Measurements from ENCODE around the gene TMCO4.
A peak's percentile ranks its signal among the peaks of the same experiment; 100 is the strongest.

The TMCO4 gene

GRCh38 chr1:19706136-19706535 lies 93.6 kb downstream of the TMCO4 start:
- Histone ChIP-seq H3K4me2 (no peak overlapping the region), H3K4me3 (no peak overlapping the region), H3K36me3 (peaks cover 0 to 11% (median 4%) of the 10 kb centered on the region in 11 experiments; a peak in 6 of 22 replicates), H3K27me3 (no peaks in the 10 kb centered on the region), H3K27ac (no peak overlapping the region), H3K4me1 (peaks cover 13 to 19% (median 16%) of the 10 kb centered on the region in 10 experiments; a peak in 19 of 20 replicates), H3K9me3 (replicated peaks in 1 of 11) (no peaks in the 10 kb centered on the region), H3K9ac (no peak overlapping the region), H4K20me1 (peaks cover 0 to 6% (median 0%) of the 10 kb centered on the region in 11 experiments; a peak in 1 of 22 replicates)
- no peak for TF ChIP-seq Cebpa-rat (IDR thresholded peaks at IDR 0.05)

- TF ChIP-seq Cebpa-rat (IDR thresholded peaks at IDR 0.05) = no peak
- Histone ChIP-seq H3K36me3 (peaks cover 0 to 11% (median 5%) of the 10 kb centered on the region in 11 experiments; a peak in 8 of 22 replicates), H3K4me3 (no peak overlapping the region), H3K27ac (no peak overlapping the region), H3K4me1 (peaks cover 8 to 12% (median 9%) of the 10 kb centered on the region in 10 experiments; a peak in 19 of 20 replicates), H3K4me2 (no peak overlapping the region), H3K27me3 (no peaks in the 10 kb centered on the region), H4K20me1 (peaks cover 0 to 6% (median 0%) of the 10 kb centered on the region in 11 experiments; a peak in 1 of 22 replicates), H3K9me3 (replicated peaks in 1 of 11) (no peaks in the 10 kb centered on the region), H3K9ac (no peak overlapping the region)
Measured at GRCh38 chr1:19705464-19705863, 94.3 kb downstream of the TMCO4 start.

- Histone ChIP-seq H3K4me2 (peak overlapping the region in 3 of 11 experiments; percentile 2 to 9 (median 7); a peak in 3 of 22 replicates), H3K36me3 (peaks cover 0 to 20% (median 6%) of the 10 kb centered on the region in 11 experiments; a peak in 8 of 22 replicates), H3K27me3 (no peaks in the 10 kb centered on the region), H3K4me1 (peaks cover 3 to 9% (median 7%) of the 10 kb centered on the region in 10 experiments; a peak in 4 of 20 replicates), H3K27ac (no peak overlapping the region), H3K9ac (no peak overlapping the region), H4K20me1 (peaks cover 0 to 6% (median 0%) of the 10 kb centered on the region in 11 experiments; a peak in 1 of 22 replicates), H3K4me3 (no peak overlapping the region), H3K9me3 (replicated peaks in 1 of 11) (no peaks in the 10 kb centered on the region)
- no peak for TF ChIP-seq Cebpa-rat (IDR thresholded peaks at IDR 0.05)
Measured at GRCh38 chr1:19704247-19705113, 95.2 kb downstream of the TMCO4 start.

GRCh38 chr1:19703280-19703679 lies 96.4 kb downstream of the TMCO4 start:
- Histone ChIP-seq H3K4me3 (no peak overlapping the region), H4K20me1 (peaks cover 0 to 6% (median 0%) of the 10 kb centered on the region in 11 experiments; a peak in 1 of 22 replicates), H3K27me3 (no peaks in the 10 kb centered on the region), H3K9ac (no peak overlapping the region), H3K27ac (no peak overlapping the region), H3K4me2 (no peak overlapping the region), H3K4me1 (peaks cover 3 to 9% (median 7%) of the 10 kb centered on the region in 10 experiments; a peak in 4 of 20 replicates), H3K36me3 (peaks cover 0 to 20% (median 6%) of the 10 kb centered on the region in 11 experiments; a peak in 10 of 22 replicates), H3K9me3 (replicated peaks in 1 of 11) (no peaks in the 10 kb centered on the region)
- TF ChIP-seq Cebpa-rat (IDR thresholded peaks at IDR 0.05) = no peak

GRCh38 chr1:19700079-19700777 lies 99.5 kb downstream of the TMCO4 start:
- Histone ChIP-seq H4K20me1 (peaks cover 0 to 6% (median 0%) of the 10 kb centered on the region in 11 experiments; a peak in 2 of 22 replicates), H3K4me1 (peaks cover 3 to 9% (median 7%) of the 10 kb centered on the region in 10 experiments; a peak in 4 of 20 replicates), H3K4me2 (no peak overlapping the region), H3K4me3 (no peak overlapping the region), H3K9ac (no peak overlapping the region), H3K27me3 (no peaks in the 10 kb centered on the region), H3K36me3 (peaks cover 0 to 24% (median 16%) of the 10 kb centered on the region in 11 experiments; a peak in 11 of 22 replicates), H3K27ac (no peak overlapping the region), H3K9me3 (replicated peaks in 1 of 11) (no peaks in the 10 kb centered on the region)
- TF ChIP-seq Cebpa-rat (IDR thresholded peaks at IDR 0.05) = no peak

GRCh38 chr1:19698181-19698580 lies 101.5 kb downstream of the TMCO4 start:
- no peak overlapping the region for H3K4me3 ChIP-seq
- H3K4me1 ChIP-seq = no peaks in the 10 kb centered on the region
- TF ChIP-seq Cebpa-rat (IDR thresholded peaks at IDR 0.05) = no peak
- peaks cover 0 to 38% (median 28%) of the 10 kb centered on the region in 11 experiments; a peak in 11 of 22 replicates for H3K36me3 ChIP-seq
- H3K4me2 ChIP-seq = no peak overlapping the region
- H3K27ac ChIP-seq = no peak overlapping the region
- H3K9ac ChIP-seq = no peak overlapping the region
- peaks cover 0 to 14% (median 0%) of the 10 kb centered on the region in 11 experiments; a peak in 2 of 22 replicates for H4K20me1 ChIP-seq
- H3K9me3 ChIP-seq (replicated peaks in 1 of 11) = no peaks in the 10 kb centered on the region
- H3K27me3 ChIP-seq = no peaks in the 10 kb centered on the region

GRCh38 chr1:19696820-19697219 lies 102.9 kb downstream of the TMCO4 start:
- Histone ChIP-seq H3K4me3 (no peak overlapping the region), H3K36me3 (peaks cover 5 to 51% (median 37%) of the 10 kb centered on the region in 11 experiments; a peak in 19 of 22 replicates), H3K27ac (no peak overlapping the region), H3K9me3 (replicated peaks in 1 of 11) (peaks cover 0 to 3% (median under 1%) of the 10 kb centered on the region in 11 experiments; a peak in 5 of 22 replicates), H3K9ac (no peak overlapping the region), H4K20me1 (peaks cover 0 to 14% (median 0%) of the 10 kb centered on the region in 11 experiments; a peak in 2 of 22 replicates), H3K4me2 (no peak overlapping the region), H3K27me3 (no peaks in the 10 kb centered on the region), H3K4me1 (no peaks in the 10 kb centered on the region)
- no peak for TF ChIP-seq Cebpa-rat (IDR thresholded peaks at IDR 0.05)

- Histone ChIP-seq H3K4me2 (no peak overlapping the region), H3K27ac (no peak overlapping the region), H4K20me1 (peaks cover 0 to 14% (median 0%) of the 10 kb centered on the region in 11 experiments; a peak in 2 of 22 replicates), H3K9me3 (replicated peaks in 1 of 11) (peaks cover under 1 to 13% (median 11%) of the 10 kb centered on the region in 11 experiments; a peak in 17 of 22 replicates), H3K27me3 (no peaks in the 10 kb centered on the region), H3K9ac (no peak overlapping the region), H3K4me3 (no peak overlapping the region), H3K36me3 (peaks cover 15 to 60% (median 44%) of the 10 kb centered on the region in 11 experiments; a peak in 20 of 22 replicates), H3K4me1 (no peaks in the 10 kb centered on the region)
- no peak for TF ChIP-seq Cebpa-rat (IDR thresholded peaks at IDR 0.05)
Measured at GRCh38 chr1:19695772-19696171, 103.9 kb downstream of the TMCO4 start.
